GM19351 (cell line): ENCODE measurements around the gene MT3.
A peak's percentile ranks its signal among the peaks of the same experiment; 100 is the strongest.
"Not testable (repeated sequence)": the region's sequence is repeated elsewhere in the genome, so short reads cannot be mapped to it uniquely, and the experiment has no call there.

Experiments
- ATAC-seq: cut with Tn5 transposase; IDR thresholded peaks from one replicate; pipeline ENCODE4 v1.9.1; 2021; ENCODE audit warnings: mild to moderate bottlenecking, moderate library complexity; ENCODE audit not compliant: unreplicated experiment

MT3 gene

GRCh38 chr16:56608876-56609462 is 19.6 kb downstream of the MT3 start:
- no peak for ATAC-seq

- peak; percentile 48 for ATAC-seq
Observed at GRCh38 chr16:56609463-56609921, 20.2 kb downstream of the MT3 start.

- ATAC-seq: no peak
Observed at GRCh38 chr16:56610017-56610608, 20.8 kb downstream of the MT3 start.

- ATAC-seq: no peak
Observed at GRCh38 chr16:56610609-56611111, 21.3 kb downstream of the MT3 start.

- no peak for ATAC-seq
Observed at GRCh38 chr16:56611281-56611833, 22.0 kb downstream of the MT3 start.

GRCh38 chr16:56613706-56614105 is 24.4 kb downstream of the MT3 start:
- no peak for ATAC-seq

- ATAC-seq: no peak
Observed at GRCh38 chr16:56614549-56614991, 25.2 kb downstream of the MT3 start.

- no peak for ATAC-seq
Observed at GRCh38 chr16:56615353-56615752, 26.0 kb downstream of the MT3 start.

GRCh38 chr16:56616608-56617211 is 27.4 kb downstream of the MT3 start:
- ATAC-seq: no peak

GRCh38 chr16:56617212-56618085 is 28.1 kb downstream of the MT3 start:
- no peak for ATAC-seq

GRCh38 chr16:56618138-56618537 is 28.8 kb downstream of the MT3 start:
- no peak for ATAC-seq

- no peak for ATAC-seq
Observed at GRCh38 chr16:56620339-56620897, 31.1 kb downstream of the MT3 start.

GRCh38 chr16:56621665-56622445 is 32.5 kb downstream of the MT3 start:
- not testable (repeated sequence) for ATAC-seq

GRCh38 chr16:56623184-56623583 is 33.9 kb downstream of the MT3 start:
- not testable (repeated sequence) for ATAC-seq

GRCh38 chr16:56623637-56624036 is 34.3 kb downstream of the MT3 start:
- no peak for ATAC-seq

- ATAC-seq: peak; percentile 47
Observed at GRCh38 chr16:56625140-56625942, 36.0 kb downstream of the MT3 start, which contains the start of gene MT1E. TSS of gene MT1E (plus strand) at chr16:56625781. CDS start at chr16:56625852, 71 bp downstream.

GRCh38 chr16:56625943-56626654 is 36.8 kb downstream of the MT3 start:
- ATAC-seq: no peak

GRCh38 chr16:56626685-56627084 is 37.4 kb downstream of the MT3 start:
- ATAC-seq: no peak
